ENCODE data around the gene STX3. TPM values are rescaled to one million over a fixed set of nuclear protein-coding genes. Genes with fewer than 3 reads are reported as not detected.

STX3 gene
- total and polyA plus RNA-seq, 2 of the 13 experiments (the other 11 are each of a cell fraction or from before 2014, with no cell fraction given): 16.5 to 24.0 TPM

- no peaks in the 10 kb centered on the region for H3K36me3 ChIP-seq (replicated peaks in 1 of 2; ENCODE audit: control insufficient read depth in 1 of 2, insufficient read depth in 2 of 2, low read length in 2 of 2)
- H3K27ac ChIP-seq (ENCODE audit: extremely low read length, insufficient read depth, low read length): no peak overlapping the region
- DNase-seq (ENCODE audit: low spot score): no peak
- POLR2A ChIA-PET: interaction anchor here (1.0 to 4.1 kb wide), 4 partner anchors 22 to 56 kb away, joined by 3 to 28 read pairs (median 16); partner anchors contain the start of gene MRPL16
- no peaks in the 10 kb centered on the region; a peak in 1 of 5 replicates for H3K27me3 ChIP-seq (ENCODE audit: control insufficient read depth in 1 of 2, insufficient read depth in 2 of 2, low read length in 2 of 2)
- intact Hi-C loops (cut with micrococcal nuclease; ENCODE audit: unreplicated experiment): loop anchor here (1.0 to 5.0 kb wide), 4 partner anchors 33 to 376 kb away; partner anchors contain the start of gene MRPL16
- H3K9me3 ChIP-seq (ENCODE audit: low read length): no peaks in the 10 kb centered on the region
- in situ Hi-C loops (cut with HindIII; ENCODE audit: extremely low pct_ligation_motif_present, low pct_unique_long_range_greater_than_20kb): no loop called here
- CTCF ChIA-PET (ENCODE audit: low intra/inter-chr PET ratio, low total read pairs): interaction anchor here (0.9 to 2.9 kb wide), 3 partner anchors 45 to 56 kb away, joined by 4 to 44 read pairs (median 7); partner anchors contain the start of gene MRPL16
- H2AFZ ChIP-seq (ENCODE audit: low read length): peak overlapping the region; percentile 83
- no peaks in the 10 kb centered on the region for H4K20me1 ChIP-seq (ENCODE audit: insufficient read depth, low read length)
- peak overlapping the region; percentile 79 for H3K9ac ChIP-seq (ENCODE audit: insufficient read depth, low read depth, low read length)
- ATAC-seq: peak; percentile 18
- H3K79me2 ChIP-seq (ENCODE audit: insufficient read depth, low read length): peaks cover 9% of the 10 kb centered on the region
- peak overlapping the region; percentile 77 to 93 (median 87) for H3K4me3 ChIP-seq (replicated peaks in 1 of 3; ENCODE audit: insufficient read depth in 1 of 3, low read depth in 2 of 3, low read length in 3 of 3)
- H3K4me2 ChIP-seq (ENCODE audit: low read depth, low read length): peak overlapping the region; percentile 98
- BruUV-seq (replicated peaks): no TSS peak
- 2% methylated on average over 20 of the region's 20 CpGs for WGBS (ENCODE audit: low lambda C conversion rate)
- FAIRE-seq: no peak
- peaks cover 37% of the 10 kb centered on the region for H3K4me1 ChIP-seq (ENCODE audit: insufficient read depth, low read length)
- TF ChIP-seq SMAD3 (CRISPR knock-in tag; IDR thresholded peaks at IDR 0.05): no peak
- peak; percentile 34; the same call in 1 of the 2 replicates for TF ChIP-seq KDM5B (CRISPR knock-in tag; IDR thresholded peaks at IDR 0.05; ENCODE audit: borderline replicate concordance)
- TF ChIP-seq MED13 (CRISPR knock-in tag; IDR thresholded peaks at IDR 0.05): no peak
- no peak for TF ChIP-seq ZNF577 (CRISPR knock-in tag; IDR thresholded peaks at IDR 0.05; ENCODE audit: borderline replicate concordance, low read depth)
- no peak for TF ChIP-seq ZNF180 (CRISPR knock-in tag; IDR thresholded peaks at IDR 0.05; ENCODE audit: borderline replicate concordance, low read depth)
- no peak for TF ChIP-seq ZNF296 (CRISPR knock-in tag; conservative IDR thresholded peaks at IDR 0.05)
- no peak for TF ChIP-seq ZNF414 (CRISPR knock-in tag; IDR thresholded peaks at IDR 0.05)
- 0 out of 2 replicates have a peak, but pooled peaks have one; percentile 29 for TF ChIP-seq ZHX2 (IDR thresholded peaks at IDR 0.05; ENCODE audit: low read depth)
- no peak for TF ChIP-seq ZHX2 (CRISPR knock-in tag; IDR thresholded peaks at IDR 0.05; ENCODE audit: borderline replicate concordance)
- TF ChIP-seq ZMAT3 (CRISPR knock-in tag; conservative IDR thresholded peaks at IDR 0.05): 0 out of 2 replicates have a peak, but pooled peaks have one; percentile 13
- no peak for TF ChIP-seq ZNF17 (CRISPR knock-in tag; IDR thresholded peaks at IDR 0.05)
- TF ChIP-seq RAD51 (IDR thresholded peaks at IDR 0.05; ENCODE audit: borderline replicate concordance): no peak
- TF ChIP-seq HNRNPL (IDR thresholded peaks at IDR 0.05; ENCODE audit: low read depth, low read length): no peak
- no peak for TF ChIP-seq ZNF275 (CRISPR knock-in tag; IDR thresholded peaks at IDR 0.05; ENCODE audit: borderline replicate concordance)
- no peak for TF ChIP-seq ZBTB39 (CRISPR knock-in tag; IDR thresholded peaks at IDR 0.05)
Measured at GRCh38 chr11:59754494-59754858, 700 bp upstream of the STX3 start.
